MM.1S (cell line): ENCODE measurements around the gene FANCC.

Source experiments
- EZH2 ChIP-seq: fragments of 300-600 bp; sonication (generic); optimal IDR thresholded peaks from 2 replicates; pipeline ENCODE3; 2017; ENCODE audit warnings: low read depth, mild to moderate bottlenecking, antibody characterized with exemption, low read length, mixed read lengths
- EZH2phosphoT487 ChIP-seq: fragments of 300-600 bp; sonication (generic); IDR thresholded peaks from 2 replicates; pipeline ENCODE4 v1.6.1; 2018; ENCODE audit warnings: antibody characterized with exemption, low read length
- TF ChIP-seq, protein P1 (sequence below): fragments of 300-600 bp; sonication (generic); IDR thresholded peaks from 2 replicates; pipeline ENCODE4 v1.5.1; 2016; ENCODE audit warnings: antibody characterized with exemption, low read length, mixed read lengths

GRCh38 chr9:95143591-95144561, 173.6 kb downstream of the FANCC start:
- TF ChIP-seq, protein P1, sequence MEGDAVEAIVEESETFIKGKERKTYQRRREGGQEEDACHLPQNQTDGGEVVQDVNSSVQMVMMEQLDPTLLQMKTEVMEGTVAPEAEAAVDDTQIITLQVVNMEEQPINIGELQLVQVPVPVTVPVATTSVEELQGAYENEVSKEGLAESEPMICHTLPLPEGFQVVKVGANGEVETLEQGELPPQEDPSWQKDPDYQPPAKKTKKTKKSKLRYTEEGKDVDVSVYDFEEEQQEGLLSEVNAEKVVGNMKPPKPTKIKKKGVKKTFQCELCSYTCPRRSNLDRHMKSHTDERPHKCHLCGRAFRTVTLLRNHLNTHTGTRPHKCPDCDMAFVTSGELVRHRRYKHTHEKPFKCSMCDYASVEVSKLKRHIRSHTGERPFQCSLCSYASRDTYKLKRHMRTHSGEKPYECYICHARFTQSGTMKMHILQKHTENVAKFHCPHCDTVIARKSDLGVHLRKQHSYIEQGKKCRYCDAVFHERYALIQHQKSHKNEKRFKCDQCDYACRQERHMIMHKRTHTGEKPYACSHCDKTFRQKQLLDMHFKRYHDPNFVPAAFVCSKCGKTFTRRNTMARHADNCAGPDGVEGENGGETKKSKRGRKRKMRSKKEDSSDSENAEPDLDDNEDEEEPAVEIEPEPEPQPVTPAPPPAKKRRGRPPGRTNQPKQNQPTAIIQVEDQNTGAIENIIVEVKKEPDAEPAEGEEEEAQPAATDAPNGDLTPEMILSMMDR, result no peak
- TF ChIP-seq EZH2phosphoT487 (no peak), EZH2 (no peak)
